GM18526 (cell line): ENCODE data around the gene TMEM220.
A peak's percentile ranks its signal among the peaks of the same experiment; 100 is the strongest.

Source experiments
- POLR2A ChIP-seq: IDR thresholded peaks from 3 replicates; pipeline ENCODE4 v1.6.1; 2011; ENCODE audit not compliant: insufficient read length; ENCODE audit errors: extremely low read depth

Gene TMEM220

DNA sequence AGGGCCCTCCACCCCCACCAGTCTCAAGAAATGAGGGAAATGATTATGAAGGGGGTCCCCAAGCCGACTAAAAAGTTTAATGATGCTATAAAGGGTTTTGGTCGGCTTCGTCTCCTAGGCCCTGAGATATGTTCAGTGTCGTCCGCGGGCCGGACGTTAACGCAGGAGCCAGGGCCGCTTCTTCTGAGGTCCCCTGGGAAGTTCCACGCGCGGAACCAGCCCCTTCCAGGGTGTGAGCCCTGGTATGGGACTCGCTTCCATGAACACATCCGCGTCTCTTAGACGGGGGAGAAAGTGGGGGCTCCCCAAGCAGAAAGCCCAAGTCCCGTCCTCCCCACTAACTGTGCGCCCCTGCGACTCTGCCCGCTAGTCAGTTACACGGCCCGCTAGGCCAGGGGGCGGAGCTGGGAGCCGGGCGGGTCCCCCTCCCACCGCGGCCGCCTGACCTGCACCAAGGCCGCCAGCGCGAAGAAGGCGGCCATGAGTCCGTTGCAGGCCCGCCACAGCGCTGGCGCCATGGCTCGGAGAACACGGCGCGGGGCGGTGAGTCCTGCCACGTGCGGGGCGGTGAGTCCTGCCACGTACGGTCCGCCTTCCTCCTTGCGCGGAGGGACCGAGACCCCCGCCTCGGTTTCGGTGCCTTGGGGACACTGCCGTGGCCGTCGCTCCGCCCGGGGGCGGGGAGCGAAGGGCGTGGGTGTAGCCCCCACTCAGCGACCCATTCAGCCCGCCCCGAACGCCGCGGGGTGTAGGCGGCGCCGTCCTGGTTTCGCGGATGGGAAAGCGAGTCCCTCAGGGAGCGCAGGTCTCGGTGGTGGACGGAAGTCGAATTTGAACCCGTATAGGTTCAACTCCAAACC is at the start of gene TMEM220:
TSS of gene TMEM220 (minus strand) at position 690 of the 860 bp plus-strand sequence. CDS start at position 518, 172 bp downstream.
- peak; percentile 14 for TF ChIP-seq POLR2A

- TF ChIP-seq POLR2A: no peak
These were observed 49.8 kb upstream of the TMEM220 start for GRCh38 chr17:10779609-10780008.

GRCh38 chr17:10777890-10778289 is 48.1 kb upstream of the TMEM220 start:
- TF ChIP-seq POLR2A: no peak

- no peak for TF ChIP-seq POLR2A
These were observed 47.4 kb upstream of the TMEM220 start for GRCh38 chr17:10777131-10777807.

- TF ChIP-seq POLR2A: no peak
These were observed 46.6 kb upstream of the TMEM220 start for GRCh38 chr17:10776381-10776780.

DNA sequence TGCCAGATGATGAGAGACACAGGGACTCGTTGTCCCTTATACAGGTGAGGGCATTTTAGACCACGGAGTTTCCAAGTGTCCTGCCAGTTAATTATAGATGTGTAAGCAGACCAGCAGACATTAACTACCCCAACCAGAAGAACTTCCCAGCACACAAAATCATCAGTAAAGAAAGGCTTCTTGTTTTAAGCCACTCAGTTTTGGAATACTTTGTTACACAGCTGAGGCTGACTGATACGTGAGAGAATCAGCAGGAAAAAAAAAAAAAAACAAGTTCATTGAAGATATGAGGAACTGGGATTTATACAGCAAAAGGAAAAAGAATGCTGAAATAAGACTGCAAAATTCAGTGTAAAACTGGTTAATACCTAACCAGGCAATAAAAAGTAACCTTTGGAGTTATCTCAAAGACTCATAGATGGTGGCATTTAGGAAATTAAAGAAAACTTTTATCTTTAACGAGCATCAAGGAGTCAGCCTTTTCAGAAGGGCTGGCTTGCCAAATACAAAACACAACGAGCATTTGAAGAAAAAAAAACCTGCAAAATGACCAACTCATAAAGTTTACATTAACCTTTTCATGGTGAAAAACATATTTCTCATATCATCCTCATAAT is 46.0 kb upstream of the TMEM220 start:
- no peak for TF ChIP-seq POLR2A

DNA sequence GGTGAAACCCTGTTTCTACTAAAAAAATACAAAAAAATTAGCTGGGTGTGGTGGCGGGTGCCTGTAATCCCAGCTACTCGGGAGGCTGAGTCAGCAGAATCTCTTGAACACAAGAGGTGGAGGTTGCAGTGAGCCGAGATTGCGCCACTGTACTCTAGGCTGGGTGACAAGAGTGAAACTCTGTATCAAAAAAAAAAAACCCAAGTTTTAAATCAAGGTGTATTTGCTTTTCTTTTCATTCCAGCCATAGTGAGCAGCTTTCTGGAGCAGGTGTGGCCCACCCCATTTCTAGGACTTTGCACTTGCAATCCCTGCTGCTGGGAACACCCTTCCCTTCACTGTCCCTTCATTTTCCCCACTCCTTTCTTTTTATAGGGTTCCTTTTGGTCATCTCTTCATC is 45.2 kb upstream of the TMEM220 start:
- TF ChIP-seq POLR2A: no peak

DNA sequence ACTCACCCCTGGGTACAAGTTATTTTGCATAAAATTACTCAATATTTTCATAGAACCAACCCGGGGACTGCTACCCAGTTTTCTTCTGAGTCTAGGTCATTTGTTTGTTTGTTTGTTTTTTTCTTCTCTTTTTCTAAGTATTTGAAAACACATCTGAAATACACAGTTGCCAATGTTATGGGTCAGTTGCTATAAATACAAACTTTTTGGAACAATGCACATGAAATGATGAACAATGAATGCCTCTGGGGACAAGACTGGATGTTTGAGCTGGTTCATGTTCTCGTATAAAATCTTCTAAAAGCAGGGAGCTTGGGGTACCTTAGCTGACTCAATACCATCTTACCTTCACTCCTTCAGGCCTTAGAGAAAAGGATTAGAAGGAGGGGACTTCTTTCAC is 43.6 kb upstream of the TMEM220 start:
- TF ChIP-seq POLR2A: no peak

- TF ChIP-seq POLR2A: no peak
These were observed 42.9 kb upstream of the TMEM220 start for GRCh38 chr17:10772425-10773380.

DNA sequence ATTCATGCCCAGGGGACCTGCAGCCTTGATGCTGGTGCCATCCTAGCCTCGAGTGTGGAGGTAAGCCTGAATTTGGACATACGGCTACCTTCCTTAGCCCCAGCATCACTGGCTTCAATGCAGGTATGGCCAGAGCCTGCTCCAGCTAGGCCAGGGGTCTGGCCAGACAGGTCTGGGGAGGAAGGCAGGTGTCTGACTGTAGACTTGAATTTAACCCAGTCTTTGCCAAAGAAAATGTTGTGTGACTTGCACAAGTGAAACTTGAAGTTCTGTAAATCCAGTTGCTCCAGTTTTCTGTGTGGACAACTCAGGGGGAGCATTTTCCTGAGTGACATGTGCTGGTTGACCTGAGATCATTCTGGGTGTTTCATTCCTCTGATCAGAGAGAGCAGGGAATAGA is 41.3 kb upstream of the TMEM220 start:
- TF ChIP-seq POLR2A: no peak

DNA sequence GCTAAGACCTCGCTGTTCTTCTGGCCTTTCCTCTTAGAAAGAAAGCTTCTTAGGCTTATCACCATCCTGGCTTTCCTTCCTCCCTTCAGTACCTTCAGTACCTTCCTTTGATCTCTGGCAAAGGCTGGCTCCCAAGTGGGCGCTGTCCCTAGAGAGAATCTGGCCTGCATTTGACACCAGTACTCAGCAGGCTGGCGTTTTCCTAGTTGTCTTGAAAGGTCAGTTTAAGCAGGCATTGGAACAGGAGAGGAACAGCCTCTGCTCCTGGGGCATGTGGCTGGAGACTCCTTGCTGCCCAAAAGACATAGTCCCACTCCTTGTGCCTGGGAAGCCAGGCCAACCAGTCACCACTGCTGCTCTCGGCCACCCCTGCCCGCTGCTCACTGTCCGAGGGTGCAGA is 40.0 kb upstream of the TMEM220 start:
- no peak for TF ChIP-seq POLR2A

GRCh38 chr17:10768750-10769251 is 39.0 kb upstream of the TMEM220 start:
- no peak for TF ChIP-seq POLR2A

- TF ChIP-seq POLR2A: no peak
These were observed 37.4 kb upstream of the TMEM220 start for GRCh38 chr17:10767232-10767631.

- TF ChIP-seq POLR2A: no peak
These were observed 32.2 kb upstream of the TMEM220 start for GRCh38 chr17:10762037-10762436.

DNA sequence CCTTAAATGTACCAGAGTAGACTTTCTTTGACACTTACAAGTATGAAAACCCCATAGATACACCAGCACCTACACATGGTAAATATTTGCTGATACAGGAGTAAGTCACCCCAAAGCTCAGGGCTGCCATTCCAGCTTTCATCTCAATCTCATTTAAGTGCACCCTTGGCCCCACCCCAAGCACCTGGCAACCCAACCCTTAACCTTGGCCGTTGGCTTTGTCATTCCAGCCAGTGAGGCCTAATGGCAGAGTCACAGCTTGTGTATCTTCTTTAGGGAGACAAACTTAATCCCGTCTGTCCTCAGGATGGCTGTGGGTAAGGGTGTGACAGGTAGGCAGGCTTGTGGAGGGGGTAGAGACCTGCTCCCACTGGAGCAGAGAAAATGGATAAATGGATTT is 31.5 kb upstream of the TMEM220 start:
- no peak for TF ChIP-seq POLR2A
